BLaER1 (cell line): ENCODE measurements around the gene TPST1.

Experiments
- H3K27ac ChIP-seq: shearing (Covaris generic); formaldehyde crosslinking; 2 replicates; pipeline ENCODE4 v1.8.1; 2022
- H3K27me3 ChIP-seq: shearing (Covaris generic); formaldehyde crosslinking; 2 replicates; pipeline ENCODE4 v1.8.1; 2022
- H3K36me3 ChIP-seq: shearing (Covaris generic); formaldehyde crosslinking; 2 replicates; pipeline ENCODE4 v1.8.1; 2022
- H3K4me1 ChIP-seq: shearing (Covaris generic); formaldehyde crosslinking; 2 replicates; pipeline ENCODE4 v1.8.1; 2022
- H3K4me2 ChIP-seq: shearing (Covaris generic); formaldehyde crosslinking; 2 replicates; pipeline ENCODE4 v1.8.1; 2022
- H3K4me3 ChIP-seq: shearing (Covaris generic); formaldehyde crosslinking; 2 replicates; pipeline ENCODE4 v1.8.1; 2022
- H3K9ac ChIP-seq: shearing (Covaris generic); formaldehyde crosslinking; 2 replicates; pipeline ENCODE4 v1.8.1; 2022
- H3K9me3 ChIP-seq: shearing (Covaris generic); formaldehyde crosslinking; 2 replicates; pipeline ENCODE4 v1.8.1; 2022
- H4K20me1 ChIP-seq: shearing (Covaris generic); formaldehyde crosslinking; 2 replicates; pipeline ENCODE4 v1.8.1; 2022
- Cebpa-rat ChIP-seq: shearing (Covaris generic); IDR thresholded peaks from 2 replicates; pipeline ENCODE4 v1.8.1; 2022

TPST1 gene

DNA sequence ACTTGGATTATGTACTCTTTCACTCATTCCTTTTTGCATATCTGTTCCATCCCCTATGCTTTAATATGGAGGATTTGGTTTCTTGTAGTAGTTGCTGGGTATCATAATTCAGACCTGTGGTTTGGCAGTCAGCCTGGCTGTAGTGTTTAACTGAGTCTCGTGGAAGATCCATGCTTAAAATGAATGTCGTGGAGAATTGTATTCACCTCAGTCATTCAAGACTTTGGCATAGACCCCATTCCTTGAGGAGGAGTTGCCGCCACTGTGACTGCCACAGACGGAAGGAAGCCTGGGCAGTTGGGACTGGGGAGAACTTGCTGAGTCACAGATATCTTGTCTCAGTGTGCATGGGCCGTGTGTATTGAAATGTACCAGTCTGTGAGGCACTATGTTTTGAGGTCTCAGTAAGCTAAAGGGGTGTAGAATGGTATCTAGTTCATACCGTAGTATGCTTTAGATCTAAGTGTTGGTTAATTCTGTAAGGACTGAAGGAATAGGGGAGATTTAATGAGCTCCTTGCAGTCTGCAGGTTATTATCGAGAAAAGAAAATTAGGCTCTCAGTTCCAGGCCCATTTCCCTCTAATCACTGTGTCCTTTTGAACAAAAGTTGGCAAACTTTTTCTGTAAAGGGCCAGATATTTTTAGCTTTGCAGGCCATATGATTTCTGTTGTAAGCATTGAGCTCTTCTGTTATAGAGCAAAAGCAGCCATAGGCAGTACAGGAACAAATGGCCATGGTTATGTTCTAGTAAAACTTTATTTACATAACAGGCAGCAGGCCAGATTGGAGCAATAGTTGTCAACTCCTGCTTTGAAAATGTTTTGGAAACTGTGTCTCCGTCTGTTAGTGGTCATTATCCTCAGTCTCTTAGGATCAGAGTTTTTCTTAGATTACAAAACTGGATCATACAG is 76.8 kb downstream of the TPST1 start:
- H3K27me3 ChIP-seq: no peaks in the 10 kb centered on the region
- no peak overlapping the region for H3K9ac ChIP-seq
- H3K4me2 ChIP-seq: no peak overlapping the region
- H3K9me3 ChIP-seq: no peaks in the 10 kb centered on the region
- TF ChIP-seq Cebpa-rat: no peak
- H3K4me3 ChIP-seq: no peak overlapping the region
- H3K27ac ChIP-seq: no peak overlapping the region
- no peaks in the 10 kb centered on the region for H4K20me1 ChIP-seq
- no peaks in the 10 kb centered on the region for H3K36me3 ChIP-seq
- no peaks in the 10 kb centered on the region for H3K4me1 ChIP-seq

DNA sequence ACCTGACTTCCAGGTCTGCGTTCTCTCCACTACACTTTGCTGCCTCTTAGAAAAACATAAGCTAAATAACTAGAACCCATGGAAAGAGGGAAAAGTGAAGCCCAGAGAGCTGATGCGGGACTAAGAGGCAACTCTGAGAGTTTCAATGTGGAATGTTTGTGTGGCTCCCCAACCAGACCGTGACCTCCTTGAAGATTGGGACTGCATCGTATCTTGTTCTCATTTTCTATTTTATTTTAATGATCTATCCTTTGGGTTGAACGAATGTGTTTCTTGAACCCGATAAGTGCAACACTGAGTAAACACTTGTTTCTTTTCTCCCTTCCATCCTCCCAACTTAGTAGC is 77.4 kb downstream of the TPST1 start:
- H3K4me1 ChIP-seq: no peaks in the 10 kb centered on the region
- H3K4me2 ChIP-seq: no peak overlapping the region
- no peak overlapping the region for H3K4me3 ChIP-seq
- H3K27me3 ChIP-seq: no peaks in the 10 kb centered on the region
- H3K9me3 ChIP-seq: no peaks in the 10 kb centered on the region
- no peaks in the 10 kb centered on the region for H3K36me3 ChIP-seq
- H4K20me1 ChIP-seq: no peaks in the 10 kb centered on the region
- H3K27ac ChIP-seq: no peak overlapping the region
- no peak for TF ChIP-seq Cebpa-rat
- H3K9ac ChIP-seq: no peak overlapping the region

DNA sequence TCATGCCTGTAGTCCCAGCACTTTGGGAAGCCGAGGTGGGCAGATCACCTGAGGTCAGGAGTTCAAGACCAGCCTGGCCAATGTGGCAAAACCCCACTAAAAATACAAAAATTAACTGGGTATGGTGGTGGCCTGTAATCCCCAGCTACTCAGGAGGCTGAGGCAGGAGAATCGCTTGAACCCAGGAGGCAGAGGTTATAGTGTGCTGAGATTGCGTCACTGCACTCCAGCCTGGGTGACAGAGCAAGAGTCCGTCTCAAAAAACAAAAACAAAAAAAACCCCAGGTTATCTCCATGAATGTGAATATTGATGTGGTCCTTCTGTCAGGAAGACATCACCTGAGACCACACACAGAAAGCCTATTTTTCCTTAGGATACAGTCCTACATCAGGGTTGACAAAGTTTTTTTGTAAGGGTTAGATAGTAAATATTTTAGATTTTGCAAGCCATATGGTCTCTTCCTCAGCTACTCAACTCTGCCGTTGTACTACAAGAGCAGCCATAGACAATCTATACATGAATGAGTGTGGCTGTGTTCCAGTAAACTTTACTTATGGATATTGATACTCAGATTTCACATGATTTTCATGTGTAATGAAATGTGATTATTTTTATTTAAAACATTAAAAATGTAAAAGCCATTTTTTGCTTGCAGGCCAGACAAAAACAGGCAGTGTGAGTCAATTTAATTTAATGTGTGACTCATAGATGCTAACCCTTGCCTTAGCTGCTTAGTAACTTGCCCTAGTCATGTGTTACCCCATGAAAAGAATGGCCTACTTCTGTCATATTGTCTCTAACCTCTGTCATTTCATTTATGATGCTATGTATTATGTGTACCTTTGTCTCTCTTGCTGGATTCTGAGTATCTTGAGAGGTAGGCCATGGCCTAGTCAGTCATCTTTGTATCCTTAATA is 78.1 kb downstream of the TPST1 start:
- Histone ChIP-seq H3K36me3 (no peaks in the 10 kb centered on the region), H3K27me3 (no peaks in the 10 kb centered on the region), H3K9me3 (no peaks in the 10 kb centered on the region), H3K4me2 (no peak overlapping the region), H3K4me3 (no peak overlapping the region), H4K20me1 (no peaks in the 10 kb centered on the region), H3K4me1 (no peaks in the 10 kb centered on the region), H3K9ac (no peak overlapping the region), H3K27ac (no peak overlapping the region)
- no peak for TF ChIP-seq Cebpa-rat

GRCh38 chr7:66296001-66296521 is 90.9 kb downstream of the TPST1 start:
- Histone ChIP-seq H3K4me3 (no peak overlapping the region), H3K4me1 (no peaks in the 10 kb centered on the region), H3K9ac (no peak overlapping the region), H3K27me3 (no peaks in the 10 kb centered on the region), H3K4me2 (no peak overlapping the region), H3K9me3 (peaks cover 34% of the 10 kb centered on the region), H3K36me3 (peaks cover 7% of the 10 kb centered on the region; the same call in 1 of the 2 replicates), H3K27ac (no peak overlapping the region), H4K20me1 (no peaks in the 10 kb centered on the region)
- TF ChIP-seq Cebpa-rat: no peak

GRCh38 chr7:66296557-66296956 is 91.4 kb downstream of the TPST1 start:
- Histone ChIP-seq H3K4me2 (no peak overlapping the region), H3K27ac (no peak overlapping the region)
- no peak for TF ChIP-seq Cebpa-rat

GRCh38 chr7:66297579-66297978 is 92.4 kb downstream of the TPST1 start:
- H3K27ac ChIP-seq: no peak overlapping the region
- TF ChIP-seq Cebpa-rat: no peak
- H3K4me3 ChIP-seq: no peak overlapping the region
- no peaks in the 10 kb centered on the region for H3K27me3 ChIP-seq
- H3K9me3 ChIP-seq: peaks cover 34% of the 10 kb centered on the region
- H3K4me1 ChIP-seq: no peaks in the 10 kb centered on the region
- no peaks in the 10 kb centered on the region for H4K20me1 ChIP-seq
- H3K9ac ChIP-seq: no peak overlapping the region
- no peak overlapping the region for H3K4me2 ChIP-seq
- peaks cover 7% of the 10 kb centered on the region; the same call in 1 of the 2 replicates for H3K36me3 ChIP-seq

More at GRCh38 chr7:66296557-66296956, 91.4 kb downstream of the TPST1 start:
- Histone ChIP-seq H3K4me1 (no peaks in the 10 kb centered on the region), H3K36me3 (peaks cover 7% of the 10 kb centered on the region; the same call in 1 of the 2 replicates), H3K9ac (no peak overlapping the region), H3K27me3 (no peaks in the 10 kb centered on the region), H4K20me1 (no peaks in the 10 kb centered on the region), H3K4me3 (no peak overlapping the region), H3K9me3 (peaks cover 34% of the 10 kb centered on the region)

DNA sequence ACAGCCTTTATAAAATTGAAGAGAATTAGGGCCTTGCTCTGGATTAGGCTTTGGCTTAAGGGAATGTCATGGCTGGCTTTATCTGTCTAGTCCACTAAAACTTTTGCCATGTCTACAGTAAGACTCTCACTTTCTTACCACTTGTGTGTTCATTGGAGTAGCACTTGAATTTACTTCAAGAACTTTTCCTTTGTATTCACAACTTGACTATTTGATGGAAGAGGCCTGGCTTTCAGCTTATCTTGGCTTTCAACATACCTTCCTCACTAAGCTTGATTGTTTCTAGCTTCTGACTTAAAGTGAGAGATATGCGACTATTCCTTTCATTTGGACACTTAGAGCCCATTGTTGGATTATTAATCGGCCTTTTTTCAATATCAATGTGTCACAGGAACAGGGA is 96.1 kb downstream of the TPST1 start:
- Histone ChIP-seq H3K4me3 (no peak overlapping the region), H3K36me3 (peaks cover 7% of the 10 kb centered on the region; the same call in 1 of the 2 replicates), H4K20me1 (no peaks in the 10 kb centered on the region), H3K27me3 (no peaks in the 10 kb centered on the region), H3K4me2 (no peak overlapping the region), H3K9ac (no peak overlapping the region), H3K9me3 (peaks cover 34% of the 10 kb centered on the region), H3K4me1 (no peaks in the 10 kb centered on the region), H3K27ac (no peak overlapping the region)
- TF ChIP-seq Cebpa-rat: no peak

DNA sequence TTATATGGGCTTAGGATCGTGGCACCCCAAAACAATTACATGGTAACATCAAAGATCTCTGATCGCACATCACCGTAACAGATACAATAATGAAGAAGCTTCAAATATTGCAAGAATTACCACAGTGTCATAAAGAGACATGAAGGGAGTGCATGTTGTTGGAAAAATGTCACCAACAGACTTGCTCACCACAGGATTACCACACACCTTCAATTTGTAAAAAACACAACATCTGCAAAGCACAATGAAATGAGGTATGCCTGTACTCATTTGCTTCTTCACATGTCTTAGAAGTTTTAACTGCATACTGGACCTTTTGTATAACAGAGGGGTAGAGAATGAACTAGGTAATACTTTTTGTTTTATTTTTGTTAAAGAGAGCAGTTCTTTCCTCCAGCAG is 96.6 kb downstream of the TPST1 start:
- TF ChIP-seq Cebpa-rat: no peak
- Histone ChIP-seq H3K4me3 (no peak overlapping the region), H3K9me3 (peaks cover 34% of the 10 kb centered on the region), H3K4me2 (no peak overlapping the region), H3K27ac (no peak overlapping the region), H3K27me3 (no peaks in the 10 kb centered on the region), H4K20me1 (no peaks in the 10 kb centered on the region), H3K9ac (no peak overlapping the region), H3K36me3 (peaks cover 7% of the 10 kb centered on the region; the same call in 1 of the 2 replicates), H3K4me1 (no peaks in the 10 kb centered on the region)

DNA sequence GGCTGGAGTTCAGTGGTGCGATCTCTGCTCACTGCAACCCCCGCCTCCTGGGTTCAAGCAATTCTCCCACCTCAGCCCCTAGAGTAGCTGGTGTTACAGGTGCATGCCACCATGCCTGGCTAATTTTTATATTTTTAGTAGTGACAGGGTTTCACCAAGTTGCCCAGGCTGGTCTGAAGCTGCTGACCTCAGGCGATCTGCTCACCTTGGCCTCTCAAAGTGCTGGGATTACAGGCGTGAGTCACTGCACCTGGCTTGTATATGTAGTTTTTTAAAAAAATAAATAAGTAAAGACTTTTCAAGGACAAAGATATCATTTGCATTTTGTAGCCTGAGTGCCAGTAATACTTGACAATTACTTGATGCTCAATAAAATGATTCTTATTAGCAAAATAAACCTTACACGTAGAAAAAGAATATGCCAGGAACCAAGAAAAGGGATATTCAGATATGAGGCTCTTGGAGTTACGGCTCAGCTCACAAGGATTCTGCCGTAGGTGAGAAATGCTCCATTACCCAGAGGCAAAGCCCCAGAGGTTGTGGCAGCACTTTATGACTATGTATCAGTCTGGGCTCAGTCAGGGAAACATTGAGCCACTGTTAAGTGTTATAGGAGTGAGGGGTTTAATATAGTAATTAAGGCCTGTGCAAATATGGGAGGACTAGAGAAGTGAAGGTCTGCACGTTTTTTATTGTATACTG is 98.5 kb downstream of the TPST1 start:
- Histone ChIP-seq H3K9ac (no peak overlapping the region), H3K4me1 (no peaks in the 10 kb centered on the region), H4K20me1 (no peaks in the 10 kb centered on the region), H3K27me3 (no peaks in the 10 kb centered on the region), H3K4me2 (no peak overlapping the region), H3K9me3 (peaks cover 16% of the 10 kb centered on the region), H3K27ac (no peak overlapping the region), H3K36me3 (no peaks in the 10 kb centered on the region), H3K4me3 (no peak overlapping the region)
- no peak for TF ChIP-seq Cebpa-rat
